SKM-1 (cell line): ENCODE data around the gene WDR6.

Experiments
- DNase-seq: peaks from one replicate; lab custom pipeline; 2025; ENCODE audit not compliant: unreplicated experiment; lab: John Stamatoyannopoulos, UW

WDR6 gene, protein sequence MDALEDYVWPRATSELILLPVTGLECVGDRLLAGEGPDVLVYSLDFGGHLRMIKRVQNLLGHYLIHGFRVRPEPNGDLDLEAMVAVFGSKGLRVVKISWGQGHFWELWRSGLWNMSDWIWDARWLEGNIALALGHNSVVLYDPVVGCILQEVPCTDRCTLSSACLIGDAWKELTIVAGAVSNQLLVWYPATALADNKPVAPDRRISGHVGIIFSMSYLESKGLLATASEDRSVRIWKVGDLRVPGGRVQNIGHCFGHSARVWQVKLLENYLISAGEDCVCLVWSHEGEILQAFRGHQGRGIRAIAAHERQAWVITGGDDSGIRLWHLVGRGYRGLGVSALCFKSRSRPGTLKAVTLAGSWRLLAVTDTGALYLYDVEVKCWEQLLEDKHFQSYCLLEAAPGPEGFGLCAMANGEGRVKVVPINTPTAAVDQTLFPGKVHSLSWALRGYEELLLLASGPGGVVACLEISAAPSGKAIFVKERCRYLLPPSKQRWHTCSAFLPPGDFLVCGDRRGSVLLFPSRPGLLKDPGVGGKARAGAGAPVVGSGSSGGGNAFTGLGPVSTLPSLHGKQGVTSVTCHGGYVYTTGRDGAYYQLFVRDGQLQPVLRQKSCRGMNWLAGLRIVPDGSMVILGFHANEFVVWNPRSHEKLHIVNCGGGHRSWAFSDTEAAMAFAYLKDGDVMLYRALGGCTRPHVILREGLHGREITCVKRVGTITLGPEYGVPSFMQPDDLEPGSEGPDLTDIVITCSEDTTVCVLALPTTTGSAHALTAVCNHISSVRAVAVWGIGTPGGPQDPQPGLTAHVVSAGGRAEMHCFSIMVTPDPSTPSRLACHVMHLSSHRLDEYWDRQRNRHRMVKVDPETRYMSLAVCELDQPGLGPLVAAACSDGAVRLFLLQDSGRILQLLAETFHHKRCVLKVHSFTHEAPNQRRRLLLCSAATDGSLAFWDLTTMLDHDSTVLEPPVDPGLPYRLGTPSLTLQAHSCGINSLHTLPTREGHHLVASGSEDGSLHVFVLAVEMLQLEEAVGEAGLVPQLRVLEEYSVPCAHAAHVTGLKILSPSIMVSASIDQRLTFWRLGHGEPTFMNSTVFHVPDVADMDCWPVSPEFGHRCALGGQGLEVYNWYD

GRCh38 chr3:49007068-49007770 lies at the start of gene WDR6:
TSS of gene WDR6 (plus strand) at chr3:49007391. CDS start at chr3:49007432, 41 bp downstream.
- DNase-seq = peak; percentile 88

GRCh38 chr3:48960841-48961413 lies 46.3 kb upstream of the WDR6 start:
- DNase-seq = no peak

- DNase-seq = no peak
Measured at GRCh38 chr3:48962340-48962739, 44.9 kb upstream of the WDR6 start.

GRCh38 chr3:48962939-48963338 lies 44.3 kb upstream of the WDR6 start:
- no peak for DNase-seq

DNA sequence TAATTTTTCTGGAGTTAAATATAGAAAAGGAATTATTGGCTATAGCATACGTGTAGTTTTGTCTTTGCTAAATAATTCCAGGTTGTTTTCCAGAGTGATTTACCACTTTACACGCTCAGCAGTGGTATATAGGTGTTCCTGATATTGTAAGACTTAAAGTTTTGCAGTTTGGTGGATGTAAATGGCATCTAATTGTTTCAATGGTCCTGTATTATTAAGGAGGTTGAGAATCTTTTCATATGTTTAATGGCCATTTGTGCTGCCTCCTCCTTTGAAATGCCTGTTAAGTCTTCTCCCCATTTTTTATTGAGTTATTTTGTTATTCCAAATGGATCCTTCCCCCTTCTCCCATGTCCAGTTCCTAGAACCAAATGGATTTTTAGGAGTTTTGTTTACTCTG lies 43.6 kb upstream of the WDR6 start:
- DNase-seq = no peak

- DNase-seq = no peak
Measured at GRCh38 chr3:48966367-48966766, 40.8 kb upstream of the WDR6 start.

GRCh38 chr3:48966876-48967361 lies 40.3 kb upstream of the WDR6 start:
- DNase-seq = no peak

DNA sequence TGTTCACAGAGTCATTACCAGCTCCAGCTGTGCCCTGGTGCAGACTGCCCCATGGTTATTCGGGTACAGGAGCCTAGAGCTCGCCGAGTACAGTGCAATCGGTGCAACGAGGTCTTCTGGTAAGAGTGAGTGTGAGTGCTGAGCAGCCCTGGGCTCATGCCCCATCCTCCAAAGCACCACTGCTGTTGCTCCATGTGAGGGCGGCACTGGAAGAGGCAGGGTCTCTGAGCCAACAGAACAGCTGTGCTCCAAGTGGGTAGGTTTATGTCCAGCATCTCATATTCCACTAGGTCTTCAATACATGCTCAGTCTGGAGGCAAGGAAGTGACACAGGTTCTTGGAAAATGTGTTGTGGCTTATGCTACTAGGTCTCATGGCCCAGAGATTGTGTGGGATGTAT lies 36.6 kb upstream of the WDR6 start:
- DNase-seq = no peak

- no peak for DNase-seq
Measured at GRCh38 chr3:48974076-48974864, 32.9 kb upstream of the WDR6 start.

DNA sequence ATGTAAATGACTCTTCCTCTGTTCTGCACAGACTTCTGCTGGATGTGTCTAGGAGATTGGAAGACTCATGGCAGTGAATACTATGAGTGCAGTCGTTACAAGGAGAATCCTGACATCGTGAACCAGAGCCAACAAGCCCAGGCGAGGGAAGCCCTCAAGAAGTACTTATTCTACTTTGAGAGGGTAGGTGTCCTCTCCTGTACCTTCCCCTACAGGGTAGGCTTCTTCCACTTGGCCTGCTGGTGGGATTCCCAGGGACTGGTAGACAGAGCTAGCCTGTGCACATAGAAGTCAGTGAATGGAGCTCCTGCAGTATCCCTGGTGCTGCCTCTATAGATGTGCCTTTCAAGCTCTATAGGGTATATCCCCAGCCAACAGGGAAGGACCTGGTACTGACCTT lies 27.7 kb upstream of the WDR6 start:
- DNase-seq = no peak

DNA sequence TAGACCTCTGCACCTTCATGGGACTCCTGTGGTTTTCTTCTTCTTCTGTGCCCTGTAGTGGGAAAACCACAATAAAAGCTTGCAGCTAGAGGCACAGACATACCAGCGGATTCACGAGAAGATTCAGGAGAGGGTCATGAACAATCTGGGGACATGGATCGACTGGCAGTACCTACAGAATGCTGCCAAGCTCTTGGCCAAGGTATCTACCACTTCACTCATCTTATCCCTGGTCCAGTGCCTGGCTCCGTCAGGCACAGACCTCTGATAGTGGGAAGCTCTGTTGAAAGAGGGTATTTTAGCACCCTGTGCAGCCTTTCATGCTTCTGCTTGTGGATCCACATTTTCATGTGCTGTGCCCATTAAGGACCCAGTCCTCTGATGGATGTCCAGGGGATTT lies 26.9 kb upstream of the WDR6 start:
- DNase-seq = no peak

GRCh38 chr3:48982016-48982415 lies 25.2 kb upstream of the WDR6 start:
- DNase-seq = no peak

DNA sequence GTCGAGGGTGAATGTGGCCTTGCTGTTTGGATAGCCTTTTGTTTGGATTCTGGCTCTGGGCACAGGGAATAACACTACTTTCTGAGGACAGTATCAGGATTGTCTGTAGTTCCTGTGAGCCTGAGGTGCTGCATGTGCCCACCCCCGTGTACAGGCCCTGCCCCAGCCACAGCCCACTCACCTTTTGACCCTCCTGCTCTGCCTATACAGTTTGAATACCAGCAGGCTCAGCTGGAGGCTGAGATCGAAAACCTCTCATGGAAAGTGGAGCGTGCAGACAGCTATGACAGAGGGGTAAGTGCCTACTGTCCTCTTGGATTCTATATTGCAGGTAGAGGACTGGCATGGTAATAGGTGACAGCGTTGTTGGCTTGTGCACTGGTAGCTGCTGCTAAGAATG lies 24.5 kb upstream of the WDR6 start:
- no peak for DNase-seq

DNA sequence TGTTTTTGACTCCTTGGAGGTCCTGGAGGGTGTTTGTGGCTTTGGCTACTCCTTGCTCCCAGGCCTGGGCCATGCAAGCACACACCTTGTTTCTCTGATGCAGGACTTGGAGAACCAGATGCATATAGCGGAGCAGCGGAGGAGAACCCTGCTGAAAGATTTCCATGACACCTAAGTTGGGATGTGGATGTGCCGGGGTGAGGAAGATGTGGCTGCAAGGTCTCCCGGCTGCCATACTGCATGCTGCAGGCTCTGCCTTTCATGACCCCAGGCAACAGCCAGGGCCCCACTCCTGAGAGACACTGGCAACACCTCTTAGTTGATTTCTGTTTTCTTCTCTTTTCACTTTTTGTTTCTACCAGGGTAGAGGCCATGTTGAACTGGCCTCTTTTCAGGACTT lies 24.1 kb upstream of the WDR6 start:
- DNase-seq = no peak

DNA sequence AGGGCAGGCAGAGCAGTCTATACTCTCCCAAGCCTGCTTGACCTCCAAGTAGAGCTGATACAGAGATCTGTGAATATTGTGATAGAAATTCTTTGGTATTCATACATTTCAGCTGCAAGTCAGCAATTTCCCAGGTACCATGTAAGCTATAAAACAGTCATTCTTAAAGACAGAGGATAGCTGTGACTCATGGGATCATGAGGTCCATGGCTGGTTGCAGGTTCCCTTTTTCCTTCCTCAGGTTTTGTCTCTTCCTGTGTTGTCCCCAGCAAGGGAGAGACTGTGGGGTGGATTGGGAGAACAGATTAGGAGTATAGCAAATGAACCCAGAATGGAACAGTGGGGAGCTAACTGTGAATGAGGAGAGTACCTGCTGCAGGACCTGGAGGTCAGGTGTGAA lies 22.5 kb upstream of the WDR6 start:
- DNase-seq = no peak

DNA sequence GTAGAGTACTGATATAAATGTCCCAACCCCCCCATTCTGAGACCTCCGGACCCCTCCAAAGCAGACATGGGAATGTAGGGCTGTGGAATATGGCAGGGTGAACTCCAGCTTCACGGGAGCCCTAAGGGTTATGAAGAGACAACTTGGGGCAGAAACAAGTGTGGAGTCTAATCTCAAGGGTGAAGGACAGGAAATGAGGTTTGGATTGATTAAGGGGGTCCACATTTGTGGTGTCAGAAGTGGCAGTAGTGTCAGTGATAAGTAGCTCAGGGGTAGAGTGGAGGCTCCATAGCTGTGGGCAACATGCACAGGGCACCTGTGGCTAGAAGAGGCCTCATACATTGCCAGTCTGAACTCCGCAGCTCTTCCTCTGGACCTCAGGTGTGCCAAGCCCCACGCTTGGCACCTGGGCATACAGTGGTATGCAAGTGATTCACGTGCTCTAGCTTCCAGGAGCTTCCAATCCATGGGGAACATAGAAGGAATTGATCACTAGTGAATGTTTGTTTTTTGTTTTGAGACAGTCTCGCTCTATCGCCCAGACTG lies 21.3 kb upstream of the WDR6 start:
- DNase-seq = no peak

- DNase-seq = no peak
Measured at GRCh38 chr3:48989126-48989795, 17.9 kb upstream of the WDR6 start.

DNA sequence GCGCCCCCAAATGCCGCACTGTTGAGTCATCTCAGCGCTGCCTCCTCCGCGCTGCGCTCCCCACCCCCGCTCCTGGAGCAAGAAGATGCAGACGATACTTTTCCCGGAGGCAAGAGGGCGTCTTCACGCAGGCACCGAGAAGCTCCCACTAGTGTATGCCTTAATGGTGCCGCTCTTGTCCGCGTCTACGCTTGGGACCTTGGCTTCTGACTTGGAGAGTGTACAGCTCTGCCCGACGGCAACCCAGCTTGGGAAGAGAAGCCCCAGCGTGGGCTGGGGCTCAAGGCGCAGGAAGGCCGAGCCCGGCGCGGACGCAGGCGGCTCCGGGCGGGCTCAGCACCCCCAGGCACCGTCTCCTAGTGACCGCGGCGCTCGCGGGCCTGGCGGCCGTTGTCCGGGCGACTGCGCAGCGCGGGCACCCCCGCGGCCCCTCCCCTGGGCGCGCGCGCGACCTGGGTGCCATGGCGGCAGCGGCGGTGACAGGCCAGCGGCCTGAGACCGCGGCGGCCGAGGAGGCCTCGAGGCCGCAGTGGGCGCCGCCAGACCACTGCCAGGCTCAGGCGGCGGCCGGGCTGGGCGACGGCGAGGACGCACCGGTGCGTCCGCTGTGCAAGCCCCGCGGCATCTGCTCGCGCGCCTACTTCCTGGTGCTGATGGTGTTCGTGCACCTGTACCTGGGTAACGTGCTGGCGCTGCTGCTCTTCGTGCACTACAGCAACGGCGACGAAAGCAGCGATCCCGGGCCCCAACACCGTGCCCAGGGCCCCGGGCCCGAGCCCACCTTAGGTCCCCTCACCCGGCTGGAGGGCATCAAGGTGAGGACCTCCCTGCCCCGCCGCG lies 17.2 kb upstream of the WDR6 start, which contains the start of gene P4HTM:
P4HTM (plus strand) TSS at position 446 of the 840 bp plus-strand sequence; CDS start at position 462, 16 bp downstream.
- DNase-seq = peak; percentile 21
